K562 (cell line): ENCODE results near the gene TMEM144. TPM values are rescaled to one million over a fixed set of nuclear protein-coding genes. Genes with fewer than 3 reads are reported as not detected.
A peak's percentile ranks its signal among the peaks of the same experiment; 100 is the strongest.

ENCODE experiments used
- CBX8 ChIP-seq: fragments of 200-600 bp; sonication (generic); IDR thresholded peaks from 2 replicates; pipeline ENCODE4 v1.6.1; 2012; ENCODE audit warnings: borderline replicate concordance, mixed run types, low read depth, mild to moderate bottlenecking, moderate library complexity, mixed read lengths, low read length, control low read depth, inconsistent platforms; ENCODE audit not compliant: poor library complexity, severe bottlenecking; ENCODE audit errors: extremely low read depth
- CEBPB ChIP-seq: fragments of 450-650 bp; IDR thresholded peaks from 2 replicates; pipeline ENCODE4 v1.6.1; 2016; ENCODE audit warnings: missing genetic modification characterization, missing compliant biosample characterization
- CEBPG ChIP-seq, 3 experiments: fragments of 200-800 bp in 1 of 3; sonication (Bioruptor generic) in 1 of 3; sonication (generic) in 1 of 3; formaldehyde crosslinking in 1 of 3; IDR thresholded peaks in 2 of 3; conservative IDR thresholded peaks in 1 of 3; 2 replicates each; pipeline versions ENCODE4 v1.6.1 to v1.8.0; 2016 to 2022; ENCODE audit warnings: missing compliant biosample characterization in 2 of 3, missing genetic modification characterization in 2 of 3, mild to moderate bottlenecking in 1 of 3, missing genetic modification reagents in 1 of 3
- EP300 ChIP-seq: IDR thresholded peaks from 2 replicates; pipeline ENCODE4 v1.6.1; 2012; ENCODE audit warnings: low read length, improper control_type of control experiment
- FOXK1 ChIP-seq: sonication (generic); formaldehyde crosslinking; IDR thresholded peaks from 2 replicates; pipeline ENCODE4 v1.8.0; 2022; ENCODE audit warnings: missing genetic modification reagents, mild to moderate bottlenecking, borderline replicate concordance
- GATA2 ChIP-seq: sonication (generic); formaldehyde crosslinking; IDR thresholded peaks from 2 replicates; pipeline ENCODE4 v1.4.0; 2020; ENCODE audit warnings: mild to moderate bottlenecking, missing genetic modification reagents
- KDM4B ChIP-seq, 2 experiments: fragments of 450-650 bp in 1 of 2; sonication (generic) in 1 of 2; IDR thresholded peaks; 2 replicates each; pipeline ENCODE4 v1.6.1; 2016 to 2017; ENCODE audit warnings: borderline replicate concordance in 2 of 2, antibody characterized with exemption in 1 of 2, low read depth in 1 of 2, mild to moderate bottlenecking in 1 of 2
- MBD2 ChIP-seq: sonication (generic); IDR thresholded peaks from 2 replicates; pipeline ENCODE4 v1.6.1; 2016; ENCODE audit warnings: low read depth, borderline replicate concordance
- MCM5 ChIP-seq: fragments of 450-650 bp; IDR thresholded peaks from 2 replicates; pipeline ENCODE4 v1.6.1; 2016; ENCODE audit warnings: low read depth
- MXI1 ChIP-seq: IDR thresholded peaks from 2 replicates; pipeline ENCODE4 v1.6.1; 2011; ENCODE audit warnings: low read depth, mild to moderate bottlenecking, improper control_type of control experiment, low read length
- NCOA4 ChIP-seq: fragments of 450-650 bp; IDR thresholded peaks from 2 replicates; pipeline ENCODE4 v1.6.1; 2018; ENCODE audit warnings: mild to moderate bottlenecking; ENCODE audit not compliant: partially characterized antibody
- TAL1 ChIP-seq: fragments of 450-650 bp; IDR thresholded peaks from 2 replicates; pipeline ENCODE4 v1.6.1; 2016; ENCODE audit warnings: mild to moderate bottlenecking
- ZBTB1 ChIP-seq: sonication (generic); formaldehyde crosslinking; IDR thresholded peaks from 2 replicates; pipeline ENCODE4 v1.8.1; 2023; ENCODE audit warnings: missing genetic modification reagents, low read depth, mild to moderate bottlenecking, borderline replicate concordance
- ZNF347 ChIP-seq: fragments of 450-650 bp; formaldehyde crosslinking; IDR thresholded peaks from 2 replicates; pipeline ENCODE4 v1.4.0; 2020; ENCODE audit warnings: low read depth, mild to moderate bottlenecking, moderate library complexity
- ZNF354B ChIP-seq: fragments of 250-450 bp; sonication (Bioruptor Pico); IDR thresholded peaks from 2 replicates; pipeline ENCODE4 v1.4.0; 2020
- ZNF551 ChIP-seq: fragments of 250-450 bp; sonication (Bioruptor Pico); IDR thresholded peaks from 2 replicates; pipeline ENCODE4 v1.5.0; 2021; ENCODE audit warnings: mild to moderate bottlenecking, moderate library complexity
- ZNF561 ChIP-seq: fragments of 450-650 bp; formaldehyde crosslinking; conservative IDR thresholded peaks from 2 replicates; pipeline ENCODE4 v1.4.0; 2020; ENCODE audit warnings: mild to moderate bottlenecking, moderate library complexity
- ZNF695 ChIP-seq: fragments of 450-650 bp; formaldehyde crosslinking; IDR thresholded peaks from 2 replicates; pipeline ENCODE4 v1.4.0; 2020; ENCODE audit warnings: mild to moderate bottlenecking, moderate library complexity
- polyA plus RNA-seq, 8 experiments: library from polyadenylated mRNA; depleted of rRNA in 4 of 8; stranded (reverse) in 5 of 8; unstranded in 3 of 8; fragments of >200 nt; fragmentation: Nextera tagmentation in 2 of 8; fragmentation: Illumina TruSeq in 1 of 8; extraction: Ambion mirVana in 2 of 8; extraction: Trizol in 1 of 8; gene quantifications; 2 replicates each; pipeline versions ENCODE4 v1.2.1 to v1.2.3, GENCODE V29; 2011 to 2014; ENCODE audit warnings: inconsistent platforms in 1 of 8, missing spikeins in 1 of 8
- total RNA-seq, 7 experiments: library from RNA; depleted of rRNA in 6 of 7; stranded (reverse); fragments of >200 nt in 6 of 7; fragmentation: Illumina TruSeq in 2 of 7; extraction: Trizol in 2 of 7; gene quantifications; 2 replicates each; pipeline versions ENCODE4 v1.2.1 to v1.2.3, GENCODE V29; 2011 to 2021; ENCODE audit warnings: low replicate concordance in 1 of 7
- TF ChIP-seq, protein P1 (sequence below): fragments of 450-650 bp; formaldehyde crosslinking; IDR thresholded peaks from 2 replicates; pipeline ENCODE4 v1.4.0; 2020; ENCODE audit warnings: mild to moderate bottlenecking, moderate library complexity
- TF ChIP-seq, protein P2 (sequence below): sonication (generic); formaldehyde crosslinking; IDR thresholded peaks from 2 replicates; pipeline ENCODE4 v1.5.0; 2020; ENCODE audit warnings: missing genetic modification reagents
- TF ChIP-seq, protein P3 (sequence below): fragments of 450-650 bp; conservative IDR thresholded peaks from 2 replicates; pipeline ENCODE4 v1.6.1; 2016; ENCODE audit warnings: missing genetic modification characterization, low read depth, mild to moderate bottlenecking, missing compliant biosample characterization, moderate library complexity
- TF ChIP-seq, protein P4 (sequence below): fragments of 450-650 bp; IDR thresholded peaks from 2 replicates; pipeline ENCODE4 v1.6.1; 2016; ENCODE audit warnings: missing biosample characterization, missing genetic modification characterization
- TF ChIP-seq, protein P5 (sequence below): sonication (generic); formaldehyde crosslinking; IDR thresholded peaks from 2 replicates; pipeline ENCODE4 v1.8.1; 2023; ENCODE audit warnings: mild to moderate bottlenecking, missing genetic modification reagents

The TMEM144 gene
- total and polyA plus RNA-seq, 9 of the 15 experiments (the other 6 are each of a cell fraction or from before 2014, with no cell fraction given) = 4.0 to 12.0 (median 6.1) TPM

- TF ChIP-seq NCOA4 = no peak
- TF ChIP-seq, protein P1, sequence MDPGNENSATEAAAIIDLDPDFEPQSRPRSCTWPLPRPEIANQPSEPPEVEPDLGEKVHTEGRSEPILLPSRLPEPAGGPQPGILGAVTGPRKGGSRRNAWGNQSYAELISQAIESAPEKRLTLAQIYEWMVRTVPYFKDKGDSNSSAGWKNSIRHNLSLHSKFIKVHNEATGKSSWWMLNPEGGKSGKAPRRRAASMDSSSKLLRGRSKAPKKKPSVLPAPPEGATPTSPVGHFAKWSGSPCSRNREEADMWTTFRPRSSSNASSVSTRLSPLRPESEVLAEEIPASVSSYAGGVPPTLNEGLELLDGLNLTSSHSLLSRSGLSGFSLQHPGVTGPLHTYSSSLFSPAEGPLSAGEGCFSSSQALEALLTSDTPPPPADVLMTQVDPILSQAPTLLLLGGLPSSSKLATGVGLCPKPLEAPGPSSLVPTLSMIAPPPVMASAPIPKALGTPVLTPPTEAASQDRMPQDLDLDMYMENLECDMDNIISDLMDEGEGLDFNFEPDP (CRISPR knock-in tag) = no peak
- peak; percentile 61 for TF ChIP-seq CEBPB (tag)
- TF ChIP-seq CEBPG (CRISPR knock-in tag; IDR thresholded peaks at IDR 0.05) = no peak
- TF ChIP-seq CEBPG (tag; conservative IDR thresholded peaks at IDR 0.05 in 1 of 2, IDR thresholded peaks at IDR 0.05 in 1 of 2) = peak; percentile 93 to 95
- no peak for TF ChIP-seq MBD2
- TF ChIP-seq, protein P2, sequence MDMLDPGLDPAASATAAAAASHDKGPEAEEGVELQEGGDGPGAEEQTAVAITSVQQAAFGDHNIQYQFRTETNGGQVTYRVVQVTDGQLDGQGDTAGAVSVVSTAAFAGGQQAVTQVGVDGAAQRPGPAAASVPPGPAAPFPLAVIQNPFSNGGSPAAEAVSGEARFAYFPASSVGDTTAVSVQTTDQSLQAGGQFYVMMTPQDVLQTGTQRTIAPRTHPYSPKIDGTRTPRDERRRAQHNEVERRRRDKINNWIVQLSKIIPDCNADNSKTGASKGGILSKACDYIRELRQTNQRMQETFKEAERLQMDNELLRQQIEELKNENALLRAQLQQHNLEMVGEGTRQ = no peak
- TF ChIP-seq, protein P3, sequence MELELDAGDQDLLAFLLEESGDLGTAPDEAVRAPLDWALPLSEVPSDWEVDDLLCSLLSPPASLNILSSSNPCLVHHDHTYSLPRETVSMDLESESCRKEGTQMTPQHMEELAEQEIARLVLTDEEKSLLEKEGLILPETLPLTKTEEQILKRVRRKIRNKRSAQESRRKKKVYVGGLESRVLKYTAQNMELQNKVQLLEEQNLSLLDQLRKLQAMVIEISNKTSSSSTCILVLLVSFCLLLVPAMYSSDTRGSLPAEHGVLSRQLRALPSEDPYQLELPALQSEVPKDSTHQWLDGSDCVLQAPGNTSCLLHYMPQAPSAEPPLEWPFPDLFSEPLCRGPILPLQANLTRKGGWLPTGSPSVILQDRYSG (tag) = no peak
- TF ChIP-seq ZNF561 (CRISPR knock-in tag) = no peak
- peak; percentile 45 for TF ChIP-seq TAL1
- no peak for TF ChIP-seq CBX8
- no peak for TF ChIP-seq ZBTB1 (CRISPR knock-in tag)
- TF ChIP-seq FOXK1 = no peak
- no peak for TF ChIP-seq MXI1
- TF ChIP-seq ZNF695 = no peak
- TF ChIP-seq, protein P4, sequence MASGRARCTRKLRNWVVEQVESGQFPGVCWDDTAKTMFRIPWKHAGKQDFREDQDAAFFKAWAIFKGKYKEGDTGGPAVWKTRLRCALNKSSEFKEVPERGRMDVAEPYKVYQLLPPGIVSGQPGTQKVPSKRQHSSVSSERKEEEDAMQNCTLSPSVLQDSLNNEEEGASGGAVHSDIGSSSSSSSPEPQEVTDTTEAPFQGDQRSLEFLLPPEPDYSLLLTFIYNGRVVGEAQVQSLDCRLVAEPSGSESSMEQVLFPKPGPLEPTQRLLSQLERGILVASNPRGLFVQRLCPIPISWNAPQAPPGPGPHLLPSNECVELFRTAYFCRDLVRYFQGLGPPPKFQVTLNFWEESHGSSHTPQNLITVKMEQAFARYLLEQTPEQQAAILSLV = 0 out of 2 replicates have a peak, but pooled peaks have one; percentile 31
- TF ChIP-seq ZNF347 (CRISPR knock-in tag) = no peak
- TF ChIP-seq, protein P5, sequence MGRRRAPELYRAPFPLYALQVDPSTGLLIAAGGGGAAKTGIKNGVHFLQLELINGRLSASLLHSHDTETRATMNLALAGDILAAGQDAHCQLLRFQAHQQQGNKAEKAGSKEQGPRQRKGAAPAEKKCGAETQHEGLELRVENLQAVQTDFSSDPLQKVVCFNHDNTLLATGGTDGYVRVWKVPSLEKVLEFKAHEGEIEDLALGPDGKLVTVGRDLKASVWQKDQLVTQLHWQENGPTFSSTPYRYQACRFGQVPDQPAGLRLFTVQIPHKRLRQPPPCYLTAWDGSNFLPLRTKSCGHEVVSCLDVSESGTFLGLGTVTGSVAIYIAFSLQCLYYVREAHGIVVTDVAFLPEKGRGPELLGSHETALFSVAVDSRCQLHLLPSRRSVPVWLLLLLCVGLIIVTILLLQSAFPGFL (CRISPR knock-in tag) = no peak
- no peak for TF ChIP-seq MCM5
- TF ChIP-seq ZNF551 (CRISPR knock-in tag) = no peak
- TF ChIP-seq GATA2 (CRISPR knock-in tag) = no peak
- no peak for TF ChIP-seq KDM4B (IDR thresholded peaks at IDR 0.05; ENCODE audit: borderline replicate concordance in 2 of 2, low read depth in 1 of 2)
- TF ChIP-seq ZNF354B (CRISPR knock-in tag) = no peak
- TF ChIP-seq EP300 = peak; percentile 11; the same call in 1 of the 2 replicates
Measured at GRCh38 chr4:158295053-158295452, 84.8 kb downstream of the TMEM144 start (continued).
